ENCODE results near the gene WDR44.

DNA sequence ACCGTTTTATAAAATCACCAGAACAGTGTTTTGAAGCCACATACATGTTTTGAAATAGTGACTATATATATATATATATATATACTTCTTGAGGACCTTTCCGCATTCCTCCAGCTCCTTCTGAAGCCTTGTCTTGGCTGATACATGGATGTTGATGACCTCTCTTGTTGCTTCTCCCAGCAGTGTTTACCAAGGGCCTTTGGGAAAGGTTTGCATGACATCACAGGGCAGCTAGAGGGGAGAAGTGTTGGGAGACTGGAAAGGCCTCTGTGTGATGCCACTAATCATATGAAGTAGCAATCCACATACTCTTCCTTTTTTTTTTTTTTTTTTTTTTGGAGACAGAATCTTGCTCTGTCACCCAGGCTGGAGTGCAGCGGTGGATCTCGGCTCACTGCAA, 22.5 kb downstream of the WDR44 start:
- TF ChIP-seq CTCF (IDR thresholded peaks at IDR 0.05; ENCODE audit: extremely low read depth in 1 of 2, insufficient read depth in 1 of 2, low read depth in 1 of 2, low read length in 2 of 2) (no peak), POLR2AphosphoS5 (IDR thresholded peaks at IDR 0.05; ENCODE audit: insufficient read depth, low read depth, low read length) (no peak), FOS (IDR thresholded peaks at IDR 0.05; ENCODE audit: borderline replicate concordance, insufficient read depth, low read length) (no peak), MAX (IDR thresholded peaks at IDR 0.05; ENCODE audit: insufficient read depth, insufficient read length) (no peak)
